SH-SY5Y (cell line): ENCODE results near the gene ARL14EP.

ENCODE experiments used
- GATA2 ChIP-seq: IDR thresholded peaks from 2 replicates; pipeline ENCODE4 v1.6.1; 2011; ENCODE audit warnings: mild to moderate bottlenecking, low read depth, low read length
- GATA3 ChIP-seq: IDR thresholded peaks from 2 replicates; pipeline ENCODE4 v1.6.1; 2011; ENCODE audit warnings: low read depth, mild to moderate bottlenecking, low read length, moderate library complexity

GRCh38 chr11:30351061-30351460 is 28.2 kb downstream of the ARL14EP start:
- TF ChIP-seq GATA3 (no peak), GATA2 (no peak)
